Stimulated activated naive CD8-positive, alpha-beta T cell treated with anti-CD3 and anti-CD28 coated beads, Interleukin-15, Interleukin-2, amounts not matched to agents 100 U/mL and 50 U/mL, for 24 hours (primary cell): ENCODE data around the gene TIGD3.

Experiments used
- ATAC-seq: fragments of 150-1000 bp; cut with Tn5 transposase; one replicate; pipeline ENCODE4 v1.10.0; 2021
- DNase-seq: peaks from one replicate; pipeline ENCODE4 v3.0.0; 2021

Gene TIGD3

DNA sequence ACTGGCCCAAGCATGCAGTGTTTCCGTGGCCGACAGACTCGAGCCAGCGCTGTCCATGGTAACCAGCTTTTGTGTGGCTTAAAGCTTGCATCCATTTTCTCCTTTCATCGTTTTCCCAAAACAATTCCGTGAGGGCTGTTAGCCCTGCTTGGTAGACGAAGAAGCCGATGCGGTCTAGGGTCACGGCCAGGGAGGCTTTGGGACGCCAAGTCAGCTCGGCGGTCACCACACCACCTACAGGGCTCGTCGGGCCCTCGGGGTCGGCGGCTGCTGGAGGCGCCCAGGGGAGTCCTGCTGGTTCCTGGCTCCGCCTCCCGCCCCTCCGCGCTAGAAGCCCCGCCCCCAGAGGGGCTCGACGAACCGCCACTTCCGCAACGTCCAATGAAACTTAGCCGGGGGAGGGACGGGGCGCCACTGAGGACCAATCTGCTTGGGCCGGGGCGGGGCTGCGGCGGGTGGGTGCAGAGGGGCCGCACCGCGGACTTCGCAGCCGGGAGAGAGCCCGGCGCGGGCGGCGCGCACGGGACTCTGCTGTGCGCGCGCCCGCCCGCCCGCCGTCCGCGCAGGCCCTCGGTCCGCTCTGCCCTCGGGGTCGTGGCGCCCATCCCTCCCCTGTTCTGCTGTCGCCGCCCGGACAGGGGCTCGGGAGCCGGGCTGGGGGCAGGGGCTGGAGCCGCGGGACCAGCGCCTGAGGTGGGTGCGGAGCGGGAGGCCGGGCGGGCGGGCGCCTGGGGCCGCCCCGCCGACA lies at the start of gene TIGD3:
TSS of gene TIGD3 (plus strand) at position 487 of the 748 bp plus-strand sequence. CDS start 1,058 bp downstream, outside the sequence.
- DNase-seq, result peak; percentile 99
- ATAC-seq, result peak; percentile 99

GRCh38 chr11:65305501-65306268 lies 48.9 kb upstream of the TIGD3 start:
- DNase-seq (no peak), ATAC-seq (no peak)

GRCh38 chr11:65307298-65308229 lies 47.0 kb upstream of the TIGD3 start:
- DNase-seq (no peak), ATAC-seq (no peak)

DNA sequence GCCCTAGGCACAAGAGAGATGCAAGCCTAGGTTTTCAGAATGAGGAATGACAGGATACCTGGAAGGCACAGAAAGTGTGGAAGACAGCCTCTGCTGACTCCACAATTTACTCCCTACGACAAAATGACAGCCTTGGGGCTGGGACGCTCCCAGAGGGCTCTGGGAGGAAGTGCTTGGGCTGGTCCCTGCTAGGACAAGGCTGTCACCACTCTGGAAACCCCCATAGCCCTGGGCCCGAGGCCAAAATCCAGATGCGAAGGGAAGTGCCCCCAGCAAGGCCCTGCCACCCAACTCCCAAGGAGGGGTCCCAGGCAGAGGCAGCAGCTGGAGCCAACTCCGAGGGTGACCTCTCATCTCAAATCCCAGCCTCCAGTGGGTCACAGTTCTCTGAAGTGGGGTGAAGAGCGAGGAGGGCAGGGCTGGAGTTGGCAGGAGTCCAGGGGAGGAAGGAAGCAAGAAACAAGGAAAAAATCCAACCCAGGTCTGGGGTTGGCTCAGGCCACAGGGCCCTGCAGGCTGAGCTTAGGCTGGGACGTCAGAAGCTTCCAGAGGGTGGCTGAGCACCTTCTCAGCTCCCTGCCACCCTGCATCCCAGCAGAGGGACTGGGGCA lies 46.2 kb upstream of the TIGD3 start:
- ATAC-seq (no peak), DNase-seq (no peak)

GRCh38 chr11:65309006-65309405 lies 45.5 kb upstream of the TIGD3 start:
- no peak for ATAC-seq
- no peak for DNase-seq

- ATAC-seq, result no peak
Observed at GRCh38 chr11:65310215-65310614, 44.3 kb upstream of the TIGD3 start.

GRCh38 chr11:65310736-65311135 lies 43.8 kb upstream of the TIGD3 start:
- DNase-seq, result no peak
- ATAC-seq, result no peak

More at GRCh38 chr11:65310215-65310614, 44.3 kb upstream of the TIGD3 start:
- DNase-seq, result no peak

DNA sequence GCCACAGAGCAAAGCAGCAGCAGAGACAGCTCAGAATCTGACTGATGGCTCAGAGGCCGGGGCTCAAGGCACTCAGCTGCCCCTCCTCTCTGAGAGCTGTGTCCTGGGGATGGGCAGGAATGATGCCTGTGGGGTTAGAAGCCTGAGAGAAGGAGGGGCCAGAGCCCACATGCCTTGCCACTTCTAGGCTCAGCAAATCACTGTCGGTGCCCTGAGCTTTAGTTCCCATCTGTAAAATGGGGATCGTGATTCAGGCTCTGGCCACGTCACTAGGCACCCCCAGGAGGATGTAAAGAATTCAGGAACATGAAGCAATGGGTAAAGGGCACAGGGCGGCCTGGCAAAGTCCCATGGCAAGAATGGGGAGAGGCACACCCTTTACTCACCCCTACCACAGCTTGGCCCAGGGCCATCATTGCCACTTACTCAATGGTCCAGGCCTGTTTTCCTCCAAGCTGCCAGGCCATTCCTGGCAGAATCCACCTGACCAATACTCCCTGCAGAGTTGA lies 43.3 kb upstream of the TIGD3 start:
- ATAC-seq (no peak), DNase-seq (no peak)

GRCh38 chr11:65314501-65315203 lies 39.9 kb upstream of the TIGD3 start, which contains the start of gene CDC42EP2:
Gene CDC42EP2, plus strand, starts transcription at chr11:65314866. Its CDS starts 6,033 bp downstream, at chr11:65320899.
- ATAC-seq (peak; percentile 89), DNase-seq (peak; percentile 85)

GRCh38 chr11:65315204-65315865 lies 39.2 kb upstream of the TIGD3 start:
- DNase-seq, result peak; percentile 92
- ATAC-seq, result peak; percentile 71

GRCh38 chr11:65315866-65316226 lies 38.7 kb upstream of the TIGD3 start:
- DNase-seq (no peak), ATAC-seq (no peak)

GRCh38 chr11:65316227-65317024 lies 38.1 kb upstream of the TIGD3 start:
- ATAC-seq, result no peak
- DNase-seq, result no peak

DNA sequence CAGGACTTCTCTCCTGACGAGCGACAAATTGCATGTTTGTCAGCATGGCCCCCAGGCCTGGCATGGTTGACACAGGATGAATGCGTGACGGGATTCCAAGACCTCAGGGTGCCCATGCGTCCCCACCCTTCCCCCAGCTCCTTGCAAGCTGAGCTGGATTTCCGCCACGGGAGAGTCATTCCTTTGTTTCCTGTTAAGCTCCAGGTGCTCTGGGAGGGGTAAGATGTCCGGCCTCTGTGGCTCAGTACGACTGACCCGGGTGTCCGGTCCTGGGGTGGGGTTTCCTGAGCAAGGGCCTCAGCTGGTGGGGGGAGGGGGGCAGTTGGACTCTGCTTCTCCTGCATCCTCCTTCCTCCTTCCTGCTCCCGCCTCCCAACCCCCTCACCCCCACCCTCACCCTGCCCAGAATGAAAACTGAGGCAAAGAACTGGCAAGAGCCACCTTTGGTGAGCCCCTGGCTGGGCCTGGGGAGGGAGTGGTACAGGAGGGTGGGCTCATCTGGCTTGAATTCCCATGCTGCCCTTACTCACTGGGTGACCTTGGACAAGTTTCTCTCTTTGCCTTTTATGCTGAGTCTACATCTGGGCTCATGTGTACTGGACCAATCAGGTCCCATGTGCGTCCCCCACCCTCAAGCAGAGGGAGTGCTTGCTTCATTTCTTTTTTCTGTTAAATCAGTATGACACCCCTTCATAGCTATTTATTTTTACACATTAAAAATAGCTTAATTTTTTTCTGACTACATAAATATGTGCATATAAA lies 37.3 kb upstream of the TIGD3 start:
- DNase-seq, result no peak
- ATAC-seq, result no peak

GRCh38 chr11:65320386-65321075 lies 34.0 kb upstream of the TIGD3 start:
- ATAC-seq (no peak), DNase-seq (no peak)

- DNase-seq (no peak), ATAC-seq (no peak)
Observed at GRCh38 chr11:65321076-65321475, 33.5 kb upstream of the TIGD3 start.

GRCh38 chr11:65321828-65322485 lies 32.6 kb upstream of the TIGD3 start:
- ATAC-seq, result no peak
- DNase-seq, result no peak

- DNase-seq (no peak), ATAC-seq (no peak)
Observed at GRCh38 chr11:65323813-65324212, 30.7 kb upstream of the TIGD3 start.

- ATAC-seq (no peak), DNase-seq (no peak)
Observed at GRCh38 chr11:65325435-65325834, 29.1 kb upstream of the TIGD3 start.
